Measurements from ENCODE around the gene NEK8. TPM values are rescaled to one million over a fixed set of nuclear protein-coding genes. Genes with fewer than 3 reads are reported as not detected.

Gene NEK8
- total and polyA plus RNA-seq, 2 of the 8 experiments (the other 6 are each of a cell fraction or from before 2014, with no cell fraction given), result 14.9 to 23.3 TPM

- peak; percentile 67 for TF ChIP-seq TAF7 (optimal IDR thresholded peaks at IDR 0.05; ENCODE audit: borderline replicate concordance, low read depth, low read length)
- 0 out of 2 replicates have a peak, but pooled peaks have one; percentile 26 for TF ChIP-seq ATF2 (IDR thresholded peaks at IDR 0.05; ENCODE audit: low read length)
- no peak for TF ChIP-seq CBX8 (IDR thresholded peaks at IDR 0.05; ENCODE audit: borderline replicate concordance, low read depth, low read length)
- TF ChIP-seq MAX (IDR thresholded peaks at IDR 0.05), result peak; percentile 86
- peak; percentile 83; the same call in 1 of the 2 replicates for TF ChIP-seq E2F6 (IDR thresholded peaks at IDR 0.05)
- no peak for TF ChIP-seq CBX5 (IDR thresholded peaks at IDR 0.05; ENCODE audit: low read depth, low read length)
- TF ChIP-seq SIN3A (conservative IDR thresholded peaks at IDR 0.05 in 1 of 2, IDR thresholded peaks at IDR 0.05 in 1 of 2; ENCODE audit: low read depth in 1 of 2, low read length in 2 of 2), result 0 out of 4 replicates have a peak, but pooled peaks of 1 of the 2 experiments have one; percentile 46
- TF ChIP-seq KDM4A (IDR thresholded peaks at IDR 0.05; ENCODE audit: low read depth, low read length, severe bottlenecking), result peak; percentile 46
- TF ChIP-seq SIX5 (IDR thresholded peaks at IDR 0.05; ENCODE audit: low read depth, low read length), result no peak
- TF ChIP-seq RAD21 (IDR thresholded peaks at IDR 0.05 in 1 of 2, conservative IDR thresholded peaks at IDR 0.05 in 1 of 2; ENCODE audit: low read depth in 2 of 2, low read length in 2 of 2), result no peak
- TF ChIP-seq YY1 (IDR thresholded peaks at IDR 0.05; ENCODE audit: low read depth, low read length), result no peak
- peak; percentile 52; the same call in 1 of the 2 replicates for TF ChIP-seq CHD2 (IDR thresholded peaks at IDR 0.05; ENCODE audit: low read length)
Observed at GRCh38 chr17:28710861-28711722, 17.5 kb upstream of the NEK8 start (continued).
